ENCODE results near the gene SYNJ2. TPM values are rescaled to one million over a fixed set of nuclear protein-coding genes. Genes with fewer than 3 reads are reported as not detected.

SYNJ2 gene
- total and polyA plus RNA-seq, 2 experiments from 2014 or later, result 2.8 to 5.6 TPM

DNA sequence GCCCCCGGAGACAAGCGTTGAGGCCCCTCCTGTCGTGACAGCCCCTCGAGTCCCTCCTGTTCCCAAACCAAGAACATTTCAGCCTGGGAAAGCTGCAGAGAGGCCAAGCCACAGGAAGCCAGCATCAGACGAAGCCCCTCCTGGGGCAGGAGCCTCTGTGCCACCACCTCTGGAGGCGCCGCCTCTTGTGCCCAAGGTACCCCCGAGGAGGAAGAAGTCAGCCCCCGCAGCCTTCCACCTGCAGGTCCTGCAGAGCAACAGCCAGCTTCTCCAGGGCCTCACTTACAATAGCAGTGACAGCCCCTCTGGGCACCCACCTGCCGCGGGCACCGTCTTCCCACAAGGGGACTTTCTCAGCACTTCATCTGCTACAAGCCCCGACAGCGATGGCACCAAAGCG lies 114.0 kb downstream of the SYNJ2 start:
- DNase-seq (ENCODE audit: low spot score) (no peak), ATAC-seq (no peak)
- H3K36me3 ChIP-seq (ENCODE audit: insufficient read depth), result no peaks in the 10 kb centered on the region
- Mint-ChIP-seq H3K27ac (no peak overlapping the region), H3K4me3 (no peak overlapping the region), H3K36me3 (ENCODE audit: low read depth) (peaks cover 15% of the 10 kb centered on the region), H3K9me3 (no peaks in the 10 kb centered on the region), H3K4me1 (no peaks in the 10 kb centered on the region), H3K27me3 (ENCODE audit: insufficient read depth, low read depth, poor library complexity) (peaks cover 1% of the 10 kb centered on the region)
- H3F3A ChIP-seq (replicated peaks; ENCODE audit: low read depth), result no peaks in the 10 kb centered on the region
- no peak overlapping the region for H2AFZ ChIP-seq
- TF ChIP-seq, protein P1, sequence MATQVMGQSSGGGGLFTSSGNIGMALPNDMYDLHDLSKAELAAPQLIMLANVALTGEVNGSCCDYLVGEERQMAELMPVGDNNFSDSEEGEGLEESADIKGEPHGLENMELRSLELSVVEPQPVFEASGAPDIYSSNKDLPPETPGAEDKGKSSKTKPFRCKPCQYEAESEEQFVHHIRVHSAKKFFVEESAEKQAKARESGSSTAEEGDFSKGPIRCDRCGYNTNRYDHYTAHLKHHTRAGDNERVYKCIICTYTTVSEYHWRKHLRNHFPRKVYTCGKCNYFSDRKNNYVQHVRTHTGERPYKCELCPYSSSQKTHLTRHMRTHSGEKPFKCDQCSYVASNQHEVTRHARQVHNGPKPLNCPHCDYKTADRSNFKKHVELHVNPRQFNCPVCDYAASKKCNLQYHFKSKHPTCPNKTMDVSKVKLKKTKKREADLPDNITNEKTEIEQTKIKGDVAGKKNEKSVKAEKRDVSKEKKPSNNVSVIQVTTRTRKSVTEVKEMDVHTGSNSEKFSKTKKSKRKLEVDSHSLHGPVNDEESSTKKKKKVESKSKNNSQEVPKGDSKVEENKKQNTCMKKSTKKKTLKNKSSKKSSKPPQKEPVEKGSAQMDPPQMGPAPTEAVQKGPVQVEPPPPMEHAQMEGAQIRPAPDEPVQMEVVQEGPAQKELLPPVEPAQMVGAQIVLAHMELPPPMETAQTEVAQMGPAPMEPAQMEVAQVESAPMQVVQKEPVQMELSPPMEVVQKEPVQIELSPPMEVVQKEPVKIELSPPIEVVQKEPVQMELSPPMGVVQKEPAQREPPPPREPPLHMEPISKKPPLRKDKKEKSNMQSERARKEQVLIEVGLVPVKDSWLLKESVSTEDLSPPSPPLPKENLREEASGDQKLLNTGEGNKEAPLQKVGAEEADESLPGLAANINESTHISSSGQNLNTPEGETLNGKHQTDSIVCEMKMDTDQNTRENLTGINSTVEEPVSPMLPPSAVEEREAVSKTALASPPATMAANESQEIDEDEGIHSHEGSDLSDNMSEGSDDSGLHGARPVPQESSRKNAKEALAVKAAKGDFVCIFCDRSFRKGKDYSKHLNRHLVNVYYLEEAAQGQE (IDR thresholded peaks at IDR 0.05; ENCODE audit: unreplicated experiment), result no peak
- TF ChIP-seq CREB1 (CRISPR knock-in tag; IDR thresholded peaks at IDR 0.05; ENCODE audit: low read depth) (no peak), NANOG (IDR thresholded peaks at IDR 0.05; ENCODE audit: borderline replicate concordance) (no peak), ZNF114 (CRISPR knock-in tag; IDR thresholded peaks at IDR 0.05) (no peak), STAT1 (IDR thresholded peaks at IDR 0.05; ENCODE audit: unreplicated experiment) (no peak), EZH2 (IDR thresholded peaks at IDR 0.05; ENCODE audit: low read depth, unreplicated experiment) (no peak), ZNF462 (CRISPR knock-in tag; IDR thresholded peaks at IDR 0.05) (no peak), EZH2phosphoT487 (IDR thresholded peaks at IDR 0.05; ENCODE audit: unreplicated experiment) (no peak), ZNF331 (CRISPR knock-in tag; IDR thresholded peaks at IDR 0.05; ENCODE audit: low read depth) (no peak), POLR2AphosphoS5 (IDR thresholded peaks at IDR 0.05; ENCODE audit: low read depth) (no peak), JUNB (IDR thresholded peaks at IDR 0.05; ENCODE audit: unreplicated experiment) (no peak)
- TF ChIP-seq, protein P2, sequence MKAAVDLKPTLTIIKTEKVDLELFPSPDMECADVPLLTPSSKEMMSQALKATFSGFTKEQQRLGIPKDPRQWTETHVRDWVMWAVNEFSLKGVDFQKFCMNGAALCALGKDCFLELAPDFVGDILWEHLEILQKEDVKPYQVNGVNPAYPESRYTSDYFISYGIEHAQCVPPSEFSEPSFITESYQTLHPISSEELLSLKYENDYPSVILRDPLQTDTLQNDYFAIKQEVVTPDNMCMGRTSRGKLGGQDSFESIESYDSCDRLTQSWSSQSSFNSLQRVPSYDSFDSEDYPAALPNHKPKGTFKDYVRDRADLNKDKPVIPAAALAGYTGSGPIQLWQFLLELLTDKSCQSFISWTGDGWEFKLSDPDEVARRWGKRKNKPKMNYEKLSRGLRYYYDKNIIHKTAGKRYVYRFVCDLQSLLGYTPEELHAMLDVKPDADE (IDR thresholded peaks at IDR 0.05), result no peak
- TF ChIP-seq, protein P3, sequence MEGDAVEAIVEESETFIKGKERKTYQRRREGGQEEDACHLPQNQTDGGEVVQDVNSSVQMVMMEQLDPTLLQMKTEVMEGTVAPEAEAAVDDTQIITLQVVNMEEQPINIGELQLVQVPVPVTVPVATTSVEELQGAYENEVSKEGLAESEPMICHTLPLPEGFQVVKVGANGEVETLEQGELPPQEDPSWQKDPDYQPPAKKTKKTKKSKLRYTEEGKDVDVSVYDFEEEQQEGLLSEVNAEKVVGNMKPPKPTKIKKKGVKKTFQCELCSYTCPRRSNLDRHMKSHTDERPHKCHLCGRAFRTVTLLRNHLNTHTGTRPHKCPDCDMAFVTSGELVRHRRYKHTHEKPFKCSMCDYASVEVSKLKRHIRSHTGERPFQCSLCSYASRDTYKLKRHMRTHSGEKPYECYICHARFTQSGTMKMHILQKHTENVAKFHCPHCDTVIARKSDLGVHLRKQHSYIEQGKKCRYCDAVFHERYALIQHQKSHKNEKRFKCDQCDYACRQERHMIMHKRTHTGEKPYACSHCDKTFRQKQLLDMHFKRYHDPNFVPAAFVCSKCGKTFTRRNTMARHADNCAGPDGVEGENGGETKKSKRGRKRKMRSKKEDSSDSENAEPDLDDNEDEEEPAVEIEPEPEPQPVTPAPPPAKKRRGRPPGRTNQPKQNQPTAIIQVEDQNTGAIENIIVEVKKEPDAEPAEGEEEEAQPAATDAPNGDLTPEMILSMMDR (conservative IDR thresholded peaks at IDR 0.05; ENCODE audit: low read depth in 2 of 2), result no peak
- H3K27ac ChIP-seq (ENCODE audit: low read depth), result no peak overlapping the region
- H3K27me3 ChIP-seq (ENCODE audit: insufficient read depth), result no peaks in the 10 kb centered on the region
- H3K79me2 ChIP-seq (replicated peaks; ENCODE audit: insufficient read depth), result no peaks in the 10 kb centered on the region
- H3K4me1 ChIP-seq (ENCODE audit: insufficient read depth), result no peaks in the 10 kb centered on the region
- H3K9me2 ChIP-seq (ENCODE audit: insufficient read depth), result no peaks in the 10 kb centered on the region
- H3K4me2 ChIP-seq, result no peak overlapping the region
- H3K4me3 ChIP-seq, result no peak overlapping the region
- no peaks in the 10 kb centered on the region; the same call in 1 of the 2 replicates for H4K20me1 ChIP-seq (replicated peaks; ENCODE audit: insufficient read depth)

All from GM23338 (cell line).